GM12878 (cell line): ENCODE data around the gene TGM2. TPM values are rescaled to one million over a fixed set of nuclear protein-coding genes. Genes with fewer than 3 reads are reported as not detected.

ENCODE experiments used
- BRCA1 ChIP-seq: IDR thresholded peaks from 2 replicates; pipeline ENCODE4 v1.6.1; 2011; ENCODE audit warnings: low read depth, low read length, improper control_type of control experiment
- CEBPB ChIP-seq, 2 experiments: fragments of 150-350 bp in 1 of 2; IDR thresholded peaks; 2 replicates each; pipeline ENCODE4 v1.6.1; 2012 to 2014; ENCODE audit warnings: low read depth in 2 of 2, low read length in 2 of 2, borderline replicate concordance in 1 of 2, inconsistent platforms in 1 of 2
- CREM ChIP-seq: IDR thresholded peaks from 2 replicates; pipeline ENCODE4 v1.6.1; 2014; ENCODE audit warnings: antibody characterized with exemption, low read depth
- FOXM1 ChIP-seq: IDR thresholded peaks from 2 replicates; pipeline ENCODE4 v1.6.1; 2012; ENCODE audit warnings: low read depth, mild to moderate bottlenecking, inconsistent platforms, low read length, moderate library complexity
- GABPA ChIP-seq: IDR thresholded peaks from 2 replicates; pipeline ENCODE4 v1.6.1; 2014; ENCODE audit warnings: antibody characterized with exemption, low read depth, mild to moderate bottlenecking, inconsistent platforms
- HDGF ChIP-seq: fragments of 450-650 bp; IDR thresholded peaks from 2 replicates; pipeline ENCODE4 v1.6.1; 2016; ENCODE audit warnings: antibody characterized with exemption
- MTA2 ChIP-seq: fragments of 450-650 bp; IDR thresholded peaks from 2 replicates; pipeline ENCODE4 v1.6.1; 2016; ENCODE audit warnings: low read depth, mild to moderate bottlenecking, moderate library complexity
- NR2C1 ChIP-seq: fragments of 450-650 bp; IDR thresholded peaks from 2 replicates; pipeline ENCODE4 v1.6.1; 2017; ENCODE audit warnings: antibody characterized with exemption, mild to moderate bottlenecking, moderate library complexity
- PAX8 ChIP-seq: fragments of 450-650 bp; IDR thresholded peaks from 2 replicates; pipeline ENCODE4 v1.6.1; 2017; ENCODE audit warnings: mild to moderate bottlenecking, moderate library complexity
- POLR2A ChIP-seq: IDR thresholded peaks from 2 replicates; pipeline ENCODE4 v1.6.1; 2011; ENCODE audit warnings: low read depth, mild to moderate bottlenecking, low read length
- POLR2AphosphoS5 ChIP-seq: IDR thresholded peaks from 2 replicates; pipeline ENCODE4 v1.6.1; 2011; ENCODE audit warnings: mild to moderate bottlenecking, low read length, inconsistent platforms
- POU2F2 ChIP-seq: IDR thresholded peaks from 3 replicates; pipeline ENCODE4 v1.6.1; 2011; ENCODE audit warnings: low read depth, mild to moderate bottlenecking, low read length, borderline replicate concordance
- RAD21 ChIP-seq: IDR thresholded peaks from 2 replicates; pipeline ENCODE4 v1.6.1; 2011; ENCODE audit warnings: mild to moderate bottlenecking, low read depth, low read length, moderate library complexity; ENCODE audit not compliant: insufficient read depth
- RAD51 ChIP-seq: fragments of 450-650 bp; IDR thresholded peaks from 2 replicates; pipeline ENCODE4 v1.6.1; 2016; ENCODE audit warnings: moderate library complexity, mild to moderate bottlenecking, inconsistent platforms
- SRF ChIP-seq, 2 experiments: IDR thresholded peaks; 2 replicates each; pipeline ENCODE4 v1.6.1; 2011; ENCODE audit warnings: low read depth in 2 of 2, low read length in 2 of 2, mild to moderate bottlenecking in 1 of 2, moderate library complexity in 1 of 2
- SUPT20H ChIP-seq: IDR thresholded peaks from 2 replicates; pipeline ENCODE4 v1.6.1; 2011; ENCODE audit warnings: low read depth, mild to moderate bottlenecking, low read length, moderate library complexity, borderline replicate concordance; ENCODE audit not compliant: control insufficient read depth
- TCF12 ChIP-seq: IDR thresholded peaks from 2 replicates; pipeline ENCODE4 v1.6.1; 2011; ENCODE audit warnings: low read depth, mild to moderate bottlenecking, low read length
- ZNF384 ChIP-seq: IDR thresholded peaks from 2 replicates; pipeline ENCODE4 v1.6.1; 2012; ENCODE audit warnings: low read depth, mild to moderate bottlenecking, low read length, improper control_type of control experiment, borderline replicate concordance
- ZSCAN29 ChIP-seq: fragments of 450-650 bp; IDR thresholded peaks from 2 replicates; pipeline ENCODE4 v1.6.1; 2017; ENCODE audit warnings: mild to moderate bottlenecking, moderate library complexity
- polyA plus RNA-seq, 11 experiments: library from polyadenylated mRNA; depleted of rRNA in 4 of 11; unstranded in 6 of 11; stranded (reverse) in 5 of 11; fragments of >200 nt; fragmentation: Nextera tagmentation in 4 of 11; fragmentation: Illumina TruSeq in 1 of 11; extraction: Ambion mirVana in 4 of 11; extraction: Trizol in 1 of 11; gene quantifications; 1 replicate in 1 of 11; 2 replicates in 10 of 11; pipeline versions ENCODE4 v1.2.1 to v1.2.3, GENCODE V29; 2011 to 2016; ENCODE audit warnings: inconsistent platforms in 2 of 11, missing spikeins in 2 of 11, low read depth in 1 of 11
- total RNA-seq, 4 experiments: library from RNA; depleted of rRNA in 3 of 4; stranded (reverse); fragments of >200 nt in 3 of 4; fragmentation: Illumina TruSeq in 1 of 4; extraction: Trizol in 1 of 4; gene quantifications; 2 replicates each; pipeline versions ENCODE4 v1.2.1 to v1.2.3, GENCODE V29; 2013 to 2021
- TF ChIP-seq, protein P1 (sequence below): fragments of 450-650 bp; formaldehyde crosslinking; IDR thresholded peaks from 2 replicates; pipeline ENCODE4 v1.4.0; 2020; ENCODE audit warnings: mild to moderate bottlenecking, moderate library complexity
- TF ChIP-seq, protein P2 (sequence below): fragments of 450-650 bp; formaldehyde crosslinking; IDR thresholded peaks from 2 replicates; pipeline ENCODE4 v1.4.0; 2022; ENCODE audit warnings: mild to moderate bottlenecking, moderate library complexity
- TF ChIP-seq, protein P3 (sequence below): fragments of 450-650 bp; conservative IDR thresholded peaks from 2 replicates; pipeline ENCODE4 v1.6.1; 2017; ENCODE audit warnings: mild to moderate bottlenecking, moderate library complexity
- TF ChIP-seq, protein P4 (sequence below): IDR thresholded peaks from 2 replicates; pipeline ENCODE4 v1.6.1; 2011; ENCODE audit warnings: low read depth, low read length, improper control_type of control experiment, borderline replicate concordance

Gene TGM2
- total and polyA plus RNA-seq, 10 of the 15 experiments (the other 5 are each of a cell fraction or from before 2014, with no cell fraction given) = 0.11 to 1.9 (median 0.51) TPM

DNA sequence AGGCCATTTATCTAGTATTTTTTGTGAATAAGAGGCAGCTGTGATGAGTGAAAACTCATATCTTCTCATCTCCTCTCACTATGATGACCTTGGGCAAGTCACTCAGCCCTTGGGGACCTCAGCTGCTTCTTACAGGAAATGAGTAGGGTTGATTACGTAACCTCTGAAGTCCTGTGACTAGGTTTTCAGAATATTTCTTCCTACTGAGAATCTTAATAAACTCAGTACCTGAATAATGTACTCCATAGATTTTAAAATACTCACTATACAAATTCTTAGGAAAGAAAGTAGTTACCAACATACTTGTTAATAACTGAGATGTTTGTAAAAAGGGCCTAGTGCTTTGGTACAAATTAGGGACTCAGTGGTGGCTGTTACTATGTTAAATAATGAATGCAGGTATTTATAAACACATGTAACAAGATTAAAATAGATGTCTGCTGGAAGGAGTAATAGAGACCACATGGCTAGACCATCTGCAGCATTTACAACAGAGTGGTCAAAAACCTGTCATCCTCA, 70.6 kb downstream of the TGM2 start (continued):
- TF ChIP-seq ZSCAN29 (no peak), BRCA1 (no peak), TCF12 (peak; percentile 89), PAX8 (no peak), ZNF384 (no peak), RAD21 (no peak), GABPA (peak; percentile 53; the same call in 1 of the 2 replicates), HDGF (no peak), NR2C1 (no peak), SRF (IDR thresholded peaks at IDR 0.05; ENCODE audit: low read depth in 2 of 2, low read length in 2 of 2) (no peak), RAD51 (no peak), CEBPB (IDR thresholded peaks at IDR 0.05; ENCODE audit: borderline replicate concordance in 1 of 2, low read depth in 2 of 2, low read length in 2 of 2) (0 out of 4 replicates have a peak, but pooled peaks have one; percentile 32 to 51), POU2F2 (0 out of 3 replicates have a peak, but pooled peaks have one; percentile 33), POLR2AphosphoS5 (no peak), MTA2 (peak; percentile 89), POLR2A (no peak), SUPT20H (no peak), FOXM1 (no peak), CREM (peak; percentile 88)
- TF ChIP-seq, protein P1, sequence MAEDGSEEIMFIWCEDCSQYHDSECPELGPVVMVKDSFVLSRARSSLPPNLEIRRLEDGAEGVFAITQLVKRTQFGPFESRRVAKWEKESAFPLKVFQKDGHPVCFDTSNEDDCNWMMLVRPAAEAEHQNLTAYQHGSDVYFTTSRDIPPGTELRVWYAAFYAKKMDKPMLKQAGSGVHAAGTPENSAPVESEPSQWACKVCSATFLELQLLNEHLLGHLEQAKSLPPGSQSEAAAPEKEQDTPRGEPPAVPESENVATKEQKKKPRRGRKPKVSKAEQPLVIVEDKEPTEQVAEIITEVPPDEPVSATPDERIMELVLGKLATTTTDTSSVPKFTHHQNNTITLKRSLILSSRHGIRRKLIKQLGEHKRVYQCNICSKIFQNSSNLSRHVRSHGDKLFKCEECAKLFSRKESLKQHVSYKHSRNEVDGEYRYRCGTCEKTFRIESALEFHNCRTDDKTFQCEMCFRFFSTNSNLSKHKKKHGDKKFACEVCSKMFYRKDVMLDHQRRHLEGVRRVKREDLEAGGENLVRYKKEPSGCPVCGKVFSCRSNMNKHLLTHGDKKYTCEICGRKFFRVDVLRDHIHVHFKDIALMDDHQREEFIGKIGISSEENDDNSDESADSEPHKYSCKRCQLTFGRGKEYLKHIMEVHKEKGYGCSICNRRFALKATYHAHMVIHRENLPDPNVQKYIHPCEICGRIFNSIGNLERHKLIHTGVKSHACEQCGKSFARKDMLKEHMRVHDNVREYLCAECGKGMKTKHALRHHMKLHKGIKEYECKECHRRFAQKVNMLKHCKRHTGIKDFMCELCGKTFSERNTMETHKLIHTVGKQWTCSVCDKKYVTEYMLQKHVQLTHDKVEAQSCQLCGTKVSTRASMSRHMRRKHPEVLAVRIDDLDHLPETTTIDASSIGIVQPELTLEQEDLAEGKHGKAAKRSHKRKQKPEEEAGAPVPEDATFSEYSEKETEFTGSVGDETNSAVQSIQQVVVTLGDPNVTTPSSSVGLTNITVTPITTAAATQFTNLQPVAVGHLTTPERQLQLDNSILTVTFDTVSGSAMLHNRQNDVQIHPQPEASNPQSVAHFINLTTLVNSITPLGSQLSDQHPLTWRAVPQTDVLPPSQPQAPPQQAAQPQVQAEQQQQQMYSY (CRISPR knock-in tag) = no peak
- TF ChIP-seq, protein P2, sequence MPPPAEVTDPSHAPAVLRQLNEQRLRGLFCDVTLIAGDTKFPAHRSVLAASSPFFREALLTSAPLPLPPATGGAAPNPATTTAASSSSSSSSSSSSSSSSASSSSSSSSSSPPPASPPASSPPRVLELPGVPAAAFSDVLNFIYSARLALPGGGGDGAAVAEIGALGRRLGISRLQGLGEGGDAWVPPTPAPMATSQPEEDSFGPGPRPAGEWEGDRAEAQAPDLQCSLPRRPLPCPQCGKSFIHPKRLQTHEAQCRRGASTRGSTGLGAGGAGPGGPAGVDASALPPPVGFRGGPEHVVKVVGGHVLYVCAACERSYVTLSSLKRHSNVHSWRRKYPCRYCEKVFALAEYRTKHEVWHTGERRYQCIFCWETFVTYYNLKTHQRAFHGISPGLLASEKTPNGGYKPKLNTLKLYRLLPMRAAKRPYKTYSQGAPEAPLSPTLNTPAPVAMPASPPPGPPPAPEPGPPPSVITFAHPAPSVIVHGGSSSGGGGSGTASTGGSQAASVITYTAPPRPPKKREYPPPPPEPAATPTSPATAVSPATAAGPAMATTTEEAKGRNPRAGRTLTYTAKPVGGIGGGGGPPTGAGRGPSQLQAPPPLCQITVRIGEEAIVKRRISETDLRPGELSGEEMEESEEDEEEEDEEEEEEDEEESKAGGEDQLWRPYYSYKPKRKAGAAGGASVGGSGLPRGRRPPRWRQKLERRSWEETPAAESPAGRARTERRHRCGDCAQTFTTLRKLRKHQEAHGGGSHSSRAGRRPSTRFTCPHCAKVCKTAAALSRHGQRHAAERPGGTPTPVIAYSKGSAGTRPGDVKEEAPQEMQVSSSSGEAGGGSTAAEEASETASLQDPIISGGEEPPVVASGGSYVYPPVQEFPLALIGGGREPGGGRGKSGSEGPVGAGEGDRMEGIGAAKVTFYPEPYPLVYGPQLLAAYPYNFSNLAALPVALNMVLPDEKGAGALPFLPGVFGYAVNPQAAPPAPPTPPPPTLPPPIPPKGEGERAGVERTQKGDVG (CRISPR knock-in tag) = no peak
- TF ChIP-seq, protein P3, sequence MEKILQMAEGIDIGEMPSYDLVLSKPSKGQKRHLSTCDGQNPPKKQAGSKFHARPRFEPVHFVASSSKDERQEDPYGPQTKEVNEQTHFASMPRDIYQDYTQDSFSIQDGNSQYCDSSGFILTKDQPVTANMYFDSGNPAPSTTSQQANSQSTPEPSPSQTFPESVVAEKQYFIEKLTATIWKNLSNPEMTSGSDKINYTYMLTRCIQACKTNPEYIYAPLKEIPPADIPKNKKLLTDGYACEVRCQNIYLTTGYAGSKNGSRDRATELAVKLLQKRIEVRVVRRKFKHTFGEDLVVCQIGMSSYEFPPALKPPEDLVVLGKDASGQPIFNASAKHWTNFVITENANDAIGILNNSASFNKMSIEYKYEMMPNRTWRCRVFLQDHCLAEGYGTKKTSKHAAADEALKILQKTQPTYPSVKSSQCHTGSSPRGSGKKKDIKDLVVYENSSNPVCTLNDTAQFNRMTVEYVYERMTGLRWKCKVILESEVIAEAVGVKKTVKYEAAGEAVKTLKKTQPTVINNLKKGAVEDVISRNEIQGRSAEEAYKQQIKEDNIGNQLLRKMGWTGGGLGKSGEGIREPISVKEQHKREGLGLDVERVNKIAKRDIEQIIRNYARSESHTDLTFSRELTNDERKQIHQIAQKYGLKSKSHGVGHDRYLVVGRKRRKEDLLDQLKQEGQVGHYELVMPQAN = no peak
- TF ChIP-seq, protein P4, sequence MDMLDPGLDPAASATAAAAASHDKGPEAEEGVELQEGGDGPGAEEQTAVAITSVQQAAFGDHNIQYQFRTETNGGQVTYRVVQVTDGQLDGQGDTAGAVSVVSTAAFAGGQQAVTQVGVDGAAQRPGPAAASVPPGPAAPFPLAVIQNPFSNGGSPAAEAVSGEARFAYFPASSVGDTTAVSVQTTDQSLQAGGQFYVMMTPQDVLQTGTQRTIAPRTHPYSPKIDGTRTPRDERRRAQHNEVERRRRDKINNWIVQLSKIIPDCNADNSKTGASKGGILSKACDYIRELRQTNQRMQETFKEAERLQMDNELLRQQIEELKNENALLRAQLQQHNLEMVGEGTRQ = no peak
